KMS-11 (cell line): ENCODE measurements around the gene NT5C1B.

Experiments
- H2AFZ ChIP-seq: fragments of 200-600 bp; sonication (generic); 2 replicates; pipeline ENCODE4 v1.6.1; 2016; ENCODE audit warnings: antibody characterized with exemption, mixed run types, low read depth
- H3K27ac ChIP-seq: fragments of 200-600 bp; sonication (generic); 2 replicates; pipeline ENCODE4 v1.6.1; 2016; ENCODE audit warnings: mild to moderate bottlenecking, mixed run types
- H3K27me3 ChIP-seq: fragments of 200-600 bp; sonication (generic); 2 replicates; pipeline ENCODE4 v1.6.1; 2017; ENCODE audit warnings: mild to moderate bottlenecking, low read depth, mixed run types, moderate library complexity; ENCODE audit not compliant: insufficient read depth
- H3K36me3 ChIP-seq: fragments of 200-600 bp; sonication (generic); 2 replicates; pipeline ENCODE4 v1.6.1; 2017; ENCODE audit warnings: mild to moderate bottlenecking, mixed run types; ENCODE audit not compliant: insufficient read depth
- H3K4me1 ChIP-seq: fragments of 200-600 bp; sonication (generic); 2 replicates; pipeline ENCODE4 v1.6.1; 2016; ENCODE audit warnings: mild to moderate bottlenecking, low read depth, mixed run types; ENCODE audit not compliant: poor library complexity, severe bottlenecking
- H3K4me2 ChIP-seq: fragments of 200-600 bp; sonication (generic); 2 replicates; pipeline ENCODE4 v1.7.0; 2016; ENCODE audit warnings: mild to moderate bottlenecking, mixed run types
- H3K4me3 ChIP-seq: fragments of 200-600 bp; sonication (generic); IDR thresholded peaks from 2 replicates; pipeline ENCODE4 v1.6.1; 2017; ENCODE audit warnings: low read depth, low read length, mixed read lengths; ENCODE audit not compliant: insufficient read depth
- H3K79me2 ChIP-seq: fragments of 200-600 bp; sonication (generic); 2 replicates; pipeline ENCODE4 v1.6.1; 2016; ENCODE audit warnings: low read depth, mixed run types; ENCODE audit not compliant: insufficient read depth
- H3K9ac ChIP-seq: fragments of 200-600 bp; sonication (generic); 2 replicates; pipeline ENCODE4 v1.6.1; 2016; ENCODE audit warnings: mild to moderate bottlenecking, mixed run types
- H4K20me1 ChIP-seq: fragments of 200-600 bp; sonication (generic); 2 replicates; pipeline ENCODE4 v1.6.1; 2016; ENCODE audit warnings: mild to moderate bottlenecking, mixed run types; ENCODE audit not compliant: insufficient read depth
- CTCF ChIP-seq: fragments of 200-600 bp; sonication (generic); conservative IDR thresholded peaks from 2 replicates; pipeline ENCODE4 v1.6.1; 2017; ENCODE audit warnings: low read depth, mild to moderate bottlenecking, antibody characterized with exemption, low read length, moderate library complexity, mixed read lengths

Gene NT5C1B

GRCh38 chr2:18602298-18602697 is 12.9 kb upstream of the NT5C1B start:
- no peaks in the 10 kb centered on the region for H4K20me1 ChIP-seq
- no peaks in the 10 kb centered on the region for H3K4me1 ChIP-seq
- H3K27me3 ChIP-seq = no peaks in the 10 kb centered on the region
- TF ChIP-seq CTCF = no peak
- H3K9ac ChIP-seq = no peak overlapping the region
- H3K4me2 ChIP-seq = no peak overlapping the region
- no peaks in the 10 kb centered on the region for H3K36me3 ChIP-seq
- no peaks in the 10 kb centered on the region for H3K79me2 ChIP-seq
- no peak overlapping the region for H2AFZ ChIP-seq
- no peak overlapping the region for H3K27ac ChIP-seq
- H3K4me3 ChIP-seq = no peak overlapping the region

- no peaks in the 10 kb centered on the region for H3K4me1 ChIP-seq
- H3K4me3 ChIP-seq = no peak overlapping the region
- no peaks in the 10 kb centered on the region for H3K27me3 ChIP-seq
- no peaks in the 10 kb centered on the region for H3K79me2 ChIP-seq
- no peak overlapping the region for H3K9ac ChIP-seq
- no peak for TF ChIP-seq CTCF
- H2AFZ ChIP-seq = no peak overlapping the region
- no peak overlapping the region for H3K4me2 ChIP-seq
- no peaks in the 10 kb centered on the region for H3K36me3 ChIP-seq
- H3K27ac ChIP-seq = no peak overlapping the region
- no peaks in the 10 kb centered on the region for H4K20me1 ChIP-seq
These were observed 10.9 kb upstream of the NT5C1B start for GRCh38 chr2:18600255-18600613.

GRCh38 chr2:18599509-18600254 is 10.3 kb upstream of the NT5C1B start:
- no peak for TF ChIP-seq CTCF
- Histone ChIP-seq H3K79me2 (no peaks in the 10 kb centered on the region), H3K9ac (no peak overlapping the region), H3K4me2 (no peak overlapping the region), H3K4me3 (no peak overlapping the region), H3K36me3 (no peaks in the 10 kb centered on the region), H2AFZ (no peak overlapping the region), H3K27me3 (no peaks in the 10 kb centered on the region), H3K27ac (no peak overlapping the region), H4K20me1 (no peaks in the 10 kb centered on the region), H3K4me1 (no peaks in the 10 kb centered on the region)

- no peak overlapping the region for H3K4me2 ChIP-seq
- TF ChIP-seq CTCF = no peak
- H3K4me1 ChIP-seq = no peaks in the 10 kb centered on the region
- H2AFZ ChIP-seq = no peak overlapping the region
- no peaks in the 10 kb centered on the region for H3K27me3 ChIP-seq
- no peak overlapping the region for H3K27ac ChIP-seq
- no peaks in the 10 kb centered on the region for H3K79me2 ChIP-seq
- H3K36me3 ChIP-seq = no peaks in the 10 kb centered on the region
- no peaks in the 10 kb centered on the region for H4K20me1 ChIP-seq
- no peak overlapping the region for H3K4me3 ChIP-seq
- no peak overlapping the region for H3K9ac ChIP-seq
These were observed 9.6 kb upstream of the NT5C1B start for GRCh38 chr2:18598848-18599484.
